Endothelial cell (in vitro differentiated cells): ENCODE data around the gene MNAT1. TPM values are rescaled to one million over a fixed set of nuclear protein-coding genes. Genes with fewer than 3 reads are reported as not detected.
A peak's percentile ranks its signal among the peaks of the same experiment; 100 is the strongest.

ENCODE experiments used
- DNase-seq: peaks from one replicate; pipeline ENCODE4 v3.0.0; 2021; ENCODE audit warnings: low spot score
- H3K27ac Mint-ChIP-seq: one replicate; pipeline ENCODE4 v1.8.0; 2021; ENCODE audit warnings: mixed read lengths, inconsistent platforms; ENCODE audit not compliant: unreplicated experiment
- H3K27me3 Mint-ChIP-seq: one replicate; pipeline ENCODE4 v1.8.0; 2021; ENCODE audit warnings: mild to moderate bottlenecking, moderate library complexity, mixed read lengths, inconsistent platforms; ENCODE audit not compliant: unreplicated experiment
- H3K36me3 Mint-ChIP-seq: one replicate; pipeline ENCODE4 v1.8.0; 2021; ENCODE audit warnings: mild to moderate bottlenecking, low read depth, mixed read lengths, inconsistent platforms; ENCODE audit not compliant: unreplicated experiment
- H3K4me1 Mint-ChIP-seq: one replicate; pipeline ENCODE4 v1.8.0; 2021; ENCODE audit warnings: mild to moderate bottlenecking, mixed read lengths, inconsistent platforms; ENCODE audit not compliant: unreplicated experiment
- H3K4me3 Mint-ChIP-seq: one replicate; pipeline ENCODE4 v1.8.0; 2021; ENCODE audit warnings: mild to moderate bottlenecking, mixed read lengths, inconsistent platforms; ENCODE audit not compliant: unreplicated experiment
- H3K9me3 Mint-ChIP-seq: one replicate; pipeline ENCODE4 v1.8.0; 2021; ENCODE audit warnings: mixed read lengths, inconsistent platforms; ENCODE audit not compliant: unreplicated experiment
- total RNA-seq: library from RNA; stranded (reverse); fragmentation: NEBNext Ultra II Directional; extraction: Animal tissue kit (Norgen Biotek cat#: 25700); gene quantifications from one replicate; pipeline ENCODE4 v1.2.1, GENCODE V29; 2021; ENCODE audit not compliant: unreplicated experiment
- TF ChIP-seq, protein P1 (sequence below): fragments of 200-600 bp; sonication (generic); IDR thresholded peaks from one replicate; pipeline ENCODE4 v1.5.0; 2021; ENCODE audit warnings: antibody characterized with exemption; ENCODE audit not compliant: unreplicated experiment

Gene MNAT1
- total RNA-seq, 1 donor from 2014 or later, result 27.8 TPM

DNA sequence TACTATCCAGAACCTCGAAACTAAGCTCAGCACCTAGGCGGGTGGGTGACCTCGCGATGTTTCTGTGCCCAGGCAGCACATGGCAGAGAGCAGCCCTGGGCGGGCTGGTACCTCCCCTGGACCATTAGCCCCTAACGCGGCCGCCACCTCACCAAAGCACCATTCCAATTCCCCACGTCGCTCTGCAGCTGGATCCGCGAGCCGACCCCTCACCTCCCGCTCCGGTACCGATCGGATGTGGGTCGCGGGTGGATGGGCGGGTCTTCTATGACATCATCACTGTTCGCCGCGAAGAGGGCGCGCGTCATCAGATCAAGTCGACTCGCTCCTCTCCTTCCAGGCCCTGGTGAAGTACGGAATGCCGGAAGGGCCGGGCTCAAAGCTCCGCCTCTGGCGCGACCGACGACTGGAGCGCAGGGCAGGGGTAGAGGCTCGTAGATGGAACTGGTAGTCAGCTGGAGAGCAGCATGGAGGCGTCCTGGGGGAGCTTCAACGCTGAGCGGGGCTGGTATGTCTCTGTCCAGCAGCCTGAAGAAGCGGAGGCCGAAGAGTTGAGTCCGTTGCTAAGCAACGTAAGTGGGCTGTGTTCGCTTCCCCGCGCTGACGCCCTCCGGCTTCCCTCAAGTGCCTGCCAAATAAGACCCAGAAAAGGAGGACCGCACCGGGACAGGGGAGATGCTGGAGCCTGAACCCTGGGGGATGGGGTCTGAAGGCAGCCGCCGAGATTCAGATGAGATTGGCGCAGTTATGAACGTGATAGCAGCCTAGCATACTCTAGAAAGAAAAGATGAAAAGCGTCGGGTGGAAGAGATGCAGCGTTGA, 246.5 kb downstream of the MNAT1 start, which contains the start of the genes SLC38A6 and TRMT5:
SLC38A6 (plus strand) TSS at position 435 of the 822 bp plus-strand sequence; CDS start at position 468, 33 bp downstream.
TRMT5 (minus strand) TSS at position 269 of the 822 bp plus-strand sequence; CDS start at position 163, 106 bp downstream.
- peak; percentile 89 for DNase-seq
- no peaks in the 10 kb centered on the region for H3K9me3 Mint-ChIP-seq
- no peaks in the 10 kb centered on the region for H3K36me3 Mint-ChIP-seq
- no peaks in the 10 kb centered on the region for H3K4me1 Mint-ChIP-seq
- no peaks in the 10 kb centered on the region for H3K27me3 Mint-ChIP-seq
- no peak within 1 kb of the TSS for H3K4me3 Mint-ChIP-seq
- TF ChIP-seq, protein P1, sequence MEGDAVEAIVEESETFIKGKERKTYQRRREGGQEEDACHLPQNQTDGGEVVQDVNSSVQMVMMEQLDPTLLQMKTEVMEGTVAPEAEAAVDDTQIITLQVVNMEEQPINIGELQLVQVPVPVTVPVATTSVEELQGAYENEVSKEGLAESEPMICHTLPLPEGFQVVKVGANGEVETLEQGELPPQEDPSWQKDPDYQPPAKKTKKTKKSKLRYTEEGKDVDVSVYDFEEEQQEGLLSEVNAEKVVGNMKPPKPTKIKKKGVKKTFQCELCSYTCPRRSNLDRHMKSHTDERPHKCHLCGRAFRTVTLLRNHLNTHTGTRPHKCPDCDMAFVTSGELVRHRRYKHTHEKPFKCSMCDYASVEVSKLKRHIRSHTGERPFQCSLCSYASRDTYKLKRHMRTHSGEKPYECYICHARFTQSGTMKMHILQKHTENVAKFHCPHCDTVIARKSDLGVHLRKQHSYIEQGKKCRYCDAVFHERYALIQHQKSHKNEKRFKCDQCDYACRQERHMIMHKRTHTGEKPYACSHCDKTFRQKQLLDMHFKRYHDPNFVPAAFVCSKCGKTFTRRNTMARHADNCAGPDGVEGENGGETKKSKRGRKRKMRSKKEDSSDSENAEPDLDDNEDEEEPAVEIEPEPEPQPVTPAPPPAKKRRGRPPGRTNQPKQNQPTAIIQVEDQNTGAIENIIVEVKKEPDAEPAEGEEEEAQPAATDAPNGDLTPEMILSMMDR, result no peak
- H3K27ac Mint-ChIP-seq, result no peak within 1 kb of the TSS

DNA sequence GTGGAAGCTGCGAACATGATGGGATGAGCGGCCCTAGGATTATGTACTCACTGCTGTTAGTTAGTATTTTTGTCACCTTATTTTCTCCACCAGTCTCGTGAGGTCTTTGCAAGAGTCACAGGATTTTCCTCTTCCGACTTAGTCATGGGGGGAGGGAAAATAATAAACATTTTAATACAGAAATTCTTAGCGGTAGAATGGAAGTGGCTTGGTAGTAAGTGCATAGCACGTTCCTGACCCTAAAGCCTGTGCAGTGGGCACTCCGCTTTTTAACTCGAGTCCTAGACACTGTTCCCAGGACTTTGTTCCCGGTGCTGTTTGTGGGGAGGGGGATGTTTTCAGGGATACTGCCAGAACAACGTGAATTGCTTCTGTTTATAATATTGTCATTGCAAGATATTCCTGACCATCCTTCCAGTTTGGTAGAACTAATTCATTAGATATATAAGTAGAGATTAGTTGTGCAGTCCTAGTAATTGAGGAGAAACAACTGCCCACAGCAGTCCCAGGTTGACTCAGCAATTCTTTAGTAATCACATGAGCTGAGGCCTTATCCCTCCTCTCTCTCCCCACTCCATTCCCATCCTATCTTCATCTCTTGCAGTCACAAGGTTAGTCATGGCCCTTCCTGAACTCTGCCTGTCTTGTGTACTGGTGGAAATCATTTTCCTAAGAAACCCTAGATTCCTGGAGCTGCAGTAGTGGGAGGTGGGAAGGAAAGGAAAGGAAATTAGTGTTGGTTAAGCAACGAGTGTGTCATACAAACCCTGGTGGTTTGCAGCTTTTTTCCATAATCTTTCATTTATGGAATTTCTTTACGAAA, 247.3 kb downstream of the MNAT1 start:
- no peak overlapping the region for H3K4me3 Mint-ChIP-seq
- no peaks in the 10 kb centered on the region for H3K27me3 Mint-ChIP-seq
- TF ChIP-seq, protein P1, result no peak
- no peaks in the 10 kb centered on the region for H3K36me3 Mint-ChIP-seq
- H3K27ac Mint-ChIP-seq, result no peak overlapping the region
- H3K9me3 Mint-ChIP-seq, result no peaks in the 10 kb centered on the region
- H3K4me1 Mint-ChIP-seq, result no peaks in the 10 kb centered on the region
- no peak for DNase-seq

DNA sequence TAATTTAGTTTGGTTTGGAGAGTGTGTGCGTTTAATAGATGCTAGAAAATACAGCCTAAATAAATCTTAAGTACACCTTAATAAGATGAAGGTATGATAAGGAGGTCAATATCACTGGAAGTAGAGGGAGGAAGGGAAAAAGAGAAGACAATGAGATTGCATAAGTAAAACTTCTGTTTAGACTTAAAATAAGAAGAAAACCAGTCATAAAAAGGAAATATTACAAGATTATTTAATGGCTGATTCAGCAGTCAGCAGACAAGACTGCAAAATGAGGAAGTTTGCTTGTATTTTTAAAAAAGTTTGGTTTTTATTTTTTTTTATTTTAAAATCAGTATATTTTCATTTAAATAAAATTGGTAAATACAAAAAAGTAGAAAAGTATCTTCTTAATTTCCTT, 249.6 kb downstream of the MNAT1 start:
- Mint-ChIP-seq H3K4me1 (no peaks in the 10 kb centered on the region), H3K36me3 (no peaks in the 10 kb centered on the region), H3K4me3 (no peak overlapping the region), H3K27ac (no peak overlapping the region), H3K9me3 (no peaks in the 10 kb centered on the region), H3K27me3 (no peaks in the 10 kb centered on the region)
- DNase-seq, result no peak
- TF ChIP-seq, protein P1, result no peak

DNA sequence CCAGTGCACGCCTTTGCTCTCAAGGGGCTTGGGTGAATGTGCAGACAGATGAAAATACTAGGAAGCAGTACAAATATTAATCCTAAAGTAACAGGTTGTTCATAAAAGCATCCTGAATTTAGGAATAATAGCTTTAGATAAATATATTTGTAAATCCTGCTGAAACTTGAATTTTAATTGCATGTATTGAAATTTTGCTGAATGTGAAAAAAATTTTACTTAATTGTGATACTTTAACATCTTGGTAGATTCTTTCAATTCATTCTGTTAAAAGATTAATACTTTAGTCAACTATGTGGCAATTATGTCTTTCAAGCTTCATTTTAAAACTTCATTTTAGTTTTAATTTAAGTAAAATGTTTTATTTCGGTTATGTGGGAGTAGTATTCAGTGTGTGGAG, 251.9 kb downstream of the MNAT1 start:
- Mint-ChIP-seq H3K27ac (no peak overlapping the region), H3K9me3 (no peaks in the 10 kb centered on the region), H3K4me1 (no peaks in the 10 kb centered on the region), H3K36me3 (no peaks in the 10 kb centered on the region), H3K27me3 (no peaks in the 10 kb centered on the region), H3K4me3 (no peak overlapping the region)
- TF ChIP-seq, protein P1, result no peak
- DNase-seq, result no peak
